HEK293 (cell line): ENCODE results near the gene TLCD4.

ENCODE experiments used
- CTCF ChIA-PET: fragments of 350-600 bp; formaldehyde crosslinking; extraction: SDS; loops from one replicate; lab custom pipeline; 2021; ENCODE audit warnings: antibody characterized with exemption; lab: Yijun Ruan, JAX
- POLR2A ChIA-PET: fragments of 300-600 bp; formaldehyde crosslinking; extraction: SDS; loops from one replicate; lab custom pipeline; 2020; ENCODE audit warnings: antibody characterized with exemption, inconsistent platforms; lab: Yijun Ruan, JAX
- H3K27ac ChIP-seq: fragments of 200-500 bp; sonication (Bioruptor generic); 2 replicates; pipeline ENCODE4 v1.5.1; 2014; ENCODE audit warnings: low read depth, low read length, control low read depth, inconsistent platforms; ENCODE audit errors: extremely low read depth
- H3K36me3 ChIP-seq, 2 experiments: fragments of 200-500 bp in 1 of 2; sonication (Bioruptor generic) in 1 of 2; 1 replicate in 1 of 2; 2 replicates in 1 of 2; pipeline ENCODE4 v1.5.1; 2014 to 2017; ENCODE audit warnings: inconsistent platforms in 2 of 2, low read length in 2 of 2; ENCODE audit not compliant: control insufficient read depth in 2 of 2, insufficient read depth in 1 of 2
- H3K4me1 ChIP-seq: fragments of 200-500 bp; sonication (Bioruptor generic); 2 replicates; pipeline ENCODE4 v1.5.1; 2014; ENCODE audit warnings: mild to moderate bottlenecking, low read length, inconsistent platforms; ENCODE audit not compliant: control insufficient read depth, insufficient read depth
- H3K4me3 ChIP-seq: 2 replicates; pipeline ENCODE4 v1.5.1; 2011; ENCODE audit warnings: low read depth, mild to moderate bottlenecking, control low read depth, low read length, moderate library complexity
- H3K9me3 ChIP-seq: fragments of 200-500 bp; sonication (Bioruptor generic); 2 replicates; pipeline ENCODE4 v1.5.1; 2014; ENCODE audit warnings: low read depth, low read length, inconsistent platforms; ENCODE audit not compliant: control insufficient read depth, insufficient read depth
- EGR2 ChIP-seq: fragments of 450-650 bp; formaldehyde crosslinking; IDR thresholded peaks from 2 replicates; pipeline ENCODE4 v1.5.1; 2016; ENCODE audit warnings: low read depth, missing biosample characterization, missing genetic modification characterization
- KLF10 ChIP-seq: fragments of 450-650 bp; IDR thresholded peaks from 2 replicates; pipeline ENCODE4 v1.5.1; 2018; ENCODE audit warnings: missing biosample characterization, mild to moderate bottlenecking, missing genetic modification characterization
- KLF8 ChIP-seq: fragments of 450-650 bp; formaldehyde crosslinking; IDR thresholded peaks from 2 replicates; pipeline ENCODE4 v1.5.1; 2016; ENCODE audit warnings: missing biosample characterization, missing genetic modification characterization
- KLF9 ChIP-seq: fragments of 450-650 bp; formaldehyde crosslinking; IDR thresholded peaks from 2 replicates; pipeline ENCODE4 v1.5.1; 2016; ENCODE audit warnings: missing biosample characterization, missing genetic modification characterization, low read depth
- OSR2 ChIP-seq: fragments of 450-650 bp; formaldehyde crosslinking; IDR thresholded peaks from 2 replicates; pipeline ENCODE4 v1.5.1; 2016; ENCODE audit warnings: missing biosample characterization, missing genetic modification characterization
- SALL2 ChIP-seq: fragments of 450-650 bp; formaldehyde crosslinking; IDR thresholded peaks from 2 replicates; pipeline ENCODE4 v1.5.0; 2017; ENCODE audit warnings: missing biosample characterization, mild to moderate bottlenecking, missing genetic modification characterization, borderline replicate concordance
- SCRT1 ChIP-seq: fragments of 450-650 bp; formaldehyde crosslinking; IDR thresholded peaks from 2 replicates; pipeline ENCODE4 v1.5.1; 2016; ENCODE audit warnings: missing biosample characterization, missing genetic modification characterization, borderline replicate concordance
- SCRT2 ChIP-seq: fragments of 450-650 bp; formaldehyde crosslinking; IDR thresholded peaks from 2 replicates; pipeline ENCODE4 v1.5.1; 2016; ENCODE audit warnings: missing biosample characterization, missing genetic modification characterization
- YY2 ChIP-seq: fragments of 450-650 bp; formaldehyde crosslinking; IDR thresholded peaks from 2 replicates; pipeline ENCODE4 v1.5.1; 2016; ENCODE audit warnings: missing biosample characterization, missing genetic modification characterization
- ZBTB48 ChIP-seq: fragments of 450-650 bp; formaldehyde crosslinking; IDR thresholded peaks from 2 replicates; pipeline ENCODE4 v1.5.1; 2016; ENCODE audit warnings: missing biosample characterization, missing genetic modification characterization
- ZFHX2 ChIP-seq: fragments of 450-650 bp; formaldehyde crosslinking; conservative IDR thresholded peaks from 2 replicates; pipeline ENCODE4 v1.5.1; 2016; ENCODE audit warnings: missing biosample characterization, missing genetic modification characterization
- ZFP3 ChIP-seq: fragments of 450-650 bp; formaldehyde crosslinking; IDR thresholded peaks from 2 replicates; pipeline ENCODE4 v1.5.1; 2016; ENCODE audit warnings: low read depth, missing biosample characterization, missing genetic modification characterization
- ZFP69B ChIP-seq: fragments of 450-650 bp; formaldehyde crosslinking; IDR thresholded peaks from 2 replicates; pipeline ENCODE4 v1.5.1; 2016; ENCODE audit warnings: missing biosample characterization, missing genetic modification characterization
- ZNF274 ChIP-seq, 2 experiments: fragments of 200-500 bp in 1 of 2; fragments of 450-650 bp in 1 of 2; sonication (Bioruptor generic) in 1 of 2; formaldehyde crosslinking in 1 of 2; IDR thresholded peaks; 2 replicates each; pipeline versions ENCODE4 v1.5.1 to v1.6.1; 2014 to 2016; ENCODE audit warnings: borderline replicate concordance in 1 of 2, inconsistent platforms in 1 of 2, low read length in 1 of 2, missing biosample characterization in 1 of 2, missing genetic modification characterization in 1 of 2
- ZNF423 ChIP-seq: fragments of 450-650 bp; formaldehyde crosslinking; IDR thresholded peaks from 2 replicates; pipeline ENCODE4 v1.5.1; 2016; ENCODE audit warnings: missing biosample characterization, missing genetic modification characterization
- ZNF473 ChIP-seq: fragments of 450-650 bp; formaldehyde crosslinking; IDR thresholded peaks from 2 replicates; pipeline ENCODE4 v1.5.1; 2017; ENCODE audit warnings: missing biosample characterization, missing genetic modification characterization
- ZNF529 ChIP-seq: fragments of 450-650 bp; formaldehyde crosslinking; IDR thresholded peaks from 2 replicates; pipeline ENCODE4 v1.5.1; 2017; ENCODE audit warnings: missing genetic modification characterization, missing biosample characterization; ENCODE audit not compliant: insufficient replicate concordance
- ZNF561 ChIP-seq: fragments of 450-650 bp; IDR thresholded peaks from 2 replicates; pipeline ENCODE4 v1.5.1; 2018; ENCODE audit warnings: missing biosample characterization, missing genetic modification characterization, borderline replicate concordance
- ZNF843 ChIP-seq: fragments of 450-650 bp; formaldehyde crosslinking; IDR thresholded peaks from 2 replicates; pipeline ENCODE4 v1.5.1; 2016; ENCODE audit warnings: missing biosample characterization, missing genetic modification characterization
- TF ChIP-seq, protein P1 (sequence below): fragments of 450-650 bp; formaldehyde crosslinking; IDR thresholded peaks from 2 replicates; pipeline ENCODE4 v1.5.1; 2016; ENCODE audit warnings: missing biosample characterization, missing genetic modification characterization
- TF ChIP-seq, protein P2 (sequence below): fragments of 450-650 bp; formaldehyde crosslinking; IDR thresholded peaks from 2 replicates; pipeline ENCODE4 v1.5.1; 2017; ENCODE audit warnings: missing biosample characterization, missing genetic modification characterization
- TF ChIP-seq, protein P3 (sequence below): fragments of 450-650 bp; formaldehyde crosslinking; IDR thresholded peaks from 2 replicates; pipeline ENCODE4 v1.5.1; 2016; ENCODE audit warnings: missing biosample characterization, missing genetic modification characterization

Gene TLCD4

DNA sequence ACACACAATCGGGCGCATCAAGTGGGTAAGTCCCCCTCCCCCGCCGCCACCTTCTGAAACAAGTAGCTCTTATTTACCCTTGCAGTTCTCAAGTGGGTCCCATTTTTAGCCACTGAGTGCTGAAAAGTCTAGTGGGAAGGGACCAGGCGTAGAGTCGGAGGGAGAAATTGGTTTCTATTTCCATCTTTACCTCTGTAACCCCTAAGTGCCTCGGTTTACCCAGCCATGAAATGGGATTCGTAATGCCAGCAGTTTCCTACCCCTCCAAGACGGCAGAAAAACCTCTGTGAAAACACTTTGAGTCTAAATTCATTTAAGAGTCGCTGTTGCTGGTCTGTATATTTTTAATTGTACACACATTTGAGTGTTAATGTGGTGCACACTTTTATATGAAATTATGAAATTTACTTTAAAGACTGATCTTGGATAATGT lies 928 bp downstream of the TLCD4 start:
- H3K4me1 ChIP-seq: no peaks in the 10 kb centered on the region
- H3K27ac ChIP-seq: peak overlapping the region; percentile 84; the same call in 1 of the 2 replicates
- POLR2A ChIA-PET: interaction anchor here (0.6 to 2.8 kb wide), 6 partner anchors 9 to 131 kb away, joined by 3 to 21 read pairs (median 4); partner anchors contain the start of genes ALG14 and RWDD3
- no peaks in the 10 kb centered on the region for H3K36me3 ChIP-seq
- peak overlapping the region; percentile 73 for H3K4me3 ChIP-seq
- TF ChIP-seq KLF10 (tag by site-specific recombination) (0 out of 2 replicates have a peak, but pooled peaks have one; percentile 22), ZFHX2 (peak; percentile 48; the same call in 1 of the 2 replicates), ZFP3 (tag by site-specific recombination) (no peak), ZFP69B (peak; percentile 28; the same call in 1 of the 2 replicates), ZNF423 (tag by site-specific recombination) (no peak), ZBTB48 (peak; percentile 23; the same call in 1 of the 2 replicates), ZNF561 (tag by site-specific recombination) (no peak), YY2 (tag by site-specific recombination) (no peak), ZNF473 (tag by site-specific recombination) (no peak), KLF8 (tag by site-specific recombination) (0 out of 2 replicates have a peak, but pooled peaks have one; percentile 9), SCRT1 (tag by site-specific recombination) (peak; percentile 50; the same call in 1 of the 2 replicates), EGR2 (tag by site-specific recombination) (peak; percentile 39; the same call in 1 of the 2 replicates), ZNF274 (IDR thresholded peaks at IDR 0.05; ENCODE audit: low read length) (no peak), ZNF274 (tag by site-specific recombination; IDR thresholded peaks at IDR 0.05; ENCODE audit: borderline replicate concordance) (no peak), OSR2 (tag by site-specific recombination) (peak; percentile 24; the same call in 1 of the 2 replicates), SCRT2 (tag by site-specific recombination) (peak; percentile 81), KLF9 (no peak)
- TF ChIP-seq, protein P1, sequence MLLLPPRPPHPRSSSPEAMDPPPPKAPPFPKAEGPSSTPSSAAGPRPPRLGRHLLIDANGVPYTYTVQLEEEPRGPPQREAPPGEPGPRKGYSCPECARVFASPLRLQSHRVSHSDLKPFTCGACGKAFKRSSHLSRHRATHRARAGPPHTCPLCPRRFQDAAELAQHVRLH (tag by site-specific recombination): peak; percentile 67; the same call in 1 of the 2 replicates
- TF ChIP-seq, protein P2, sequence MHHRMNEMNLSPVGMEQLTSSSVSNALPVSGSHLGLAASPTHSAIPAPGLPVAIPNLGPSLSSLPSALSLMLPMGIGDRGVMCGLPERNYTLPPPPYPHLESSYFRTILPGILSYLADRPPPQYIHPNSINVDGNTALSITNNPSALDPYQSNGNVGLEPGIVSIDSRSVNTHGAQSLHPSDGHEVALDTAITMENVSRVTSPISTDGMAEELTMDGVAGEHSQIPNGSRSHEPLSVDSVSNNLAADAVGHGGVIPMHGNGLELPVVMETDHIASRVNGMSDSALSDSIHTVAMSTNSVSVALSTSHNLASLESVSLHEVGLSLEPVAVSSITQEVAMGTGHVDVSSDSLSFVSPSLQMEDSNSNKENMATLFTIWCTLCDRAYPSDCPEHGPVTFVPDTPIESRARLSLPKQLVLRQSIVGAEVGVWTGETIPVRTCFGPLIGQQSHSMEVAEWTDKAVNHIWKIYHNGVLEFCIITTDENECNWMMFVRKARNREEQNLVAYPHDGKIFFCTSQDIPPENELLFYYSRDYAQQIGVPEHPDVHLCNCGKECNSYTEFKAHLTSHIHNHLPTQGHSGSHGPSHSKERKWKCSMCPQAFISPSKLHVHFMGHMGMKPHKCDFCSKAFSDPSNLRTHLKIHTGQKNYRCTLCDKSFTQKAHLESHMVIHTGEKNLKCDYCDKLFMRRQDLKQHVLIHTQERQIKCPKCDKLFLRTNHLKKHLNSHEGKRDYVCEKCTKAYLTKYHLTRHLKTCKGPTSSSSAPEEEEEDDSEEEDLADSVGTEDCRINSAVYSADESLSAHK (tag by site-specific recombination): peak; percentile 28; the same call in 1 of the 2 replicates
- TF ChIP-seq, protein P3, sequence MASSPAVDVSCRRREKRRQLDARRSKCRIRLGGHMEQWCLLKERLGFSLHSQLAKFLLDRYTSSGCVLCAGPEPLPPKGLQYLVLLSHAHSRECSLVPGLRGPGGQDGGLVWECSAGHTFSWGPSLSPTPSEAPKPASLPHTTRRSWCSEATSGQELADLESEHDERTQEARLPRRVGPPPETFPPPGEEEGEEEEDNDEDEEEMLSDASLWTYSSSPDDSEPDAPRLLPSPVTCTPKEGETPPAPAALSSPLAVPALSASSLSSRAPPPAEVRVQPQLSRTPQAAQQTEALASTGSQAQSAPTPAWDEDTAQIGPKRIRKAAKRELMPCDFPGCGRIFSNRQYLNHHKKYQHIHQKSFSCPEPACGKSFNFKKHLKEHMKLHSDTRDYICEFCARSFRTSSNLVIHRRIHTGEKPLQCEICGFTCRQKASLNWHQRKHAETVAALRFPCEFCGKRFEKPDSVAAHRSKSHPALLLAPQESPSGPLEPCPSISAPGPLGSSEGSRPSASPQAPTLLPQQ: peak; percentile 83
- CTCF ChIA-PET: interaction anchor here (0.7 to 1.7 kb wide), 8 partner anchors 10 to 116 kb away, joined by 3 to 7 read pairs (median 4); partner anchors contain the start of gene RWDD3
- no peaks in the 10 kb centered on the region for H3K9me3 ChIP-seq

DNA sequence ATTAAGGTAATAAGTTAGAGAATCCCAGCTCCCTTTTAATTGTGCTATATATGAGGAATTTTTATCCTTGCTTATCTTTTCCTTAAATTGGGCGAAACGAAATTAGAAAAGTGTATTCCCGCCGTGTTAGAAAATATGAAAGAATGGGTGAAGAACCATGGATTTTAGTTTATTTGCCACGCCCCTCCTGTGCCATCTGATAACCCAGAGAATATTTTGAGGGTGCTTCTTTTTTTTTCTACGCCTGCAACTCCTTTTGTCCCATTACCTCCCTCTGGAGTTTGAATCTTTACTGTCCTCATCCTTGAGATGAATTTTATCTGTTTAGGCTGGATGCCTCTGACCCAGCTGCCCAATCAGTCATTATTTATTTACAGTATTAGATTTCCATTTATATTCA lies 1.6 kb downstream of the TLCD4 start:
- no peak for TF ChIP-seq ZNF843 (tag by site-specific recombination)
- no peak for TF ChIP-seq SALL2 (tag by site-specific recombination)
- no peak for TF ChIP-seq OSR2 (tag by site-specific recombination)
- no peak for TF ChIP-seq ZNF529 (tag by site-specific recombination)
- TF ChIP-seq SCRT1 (tag by site-specific recombination): no peak
- Histone ChIP-seq H3K9me3 (no peaks in the 10 kb centered on the region), H3K4me1 (no peaks in the 10 kb centered on the region), H3K4me3 (peak overlapping the region; percentile 12; the same call in 1 of the 2 replicates), H3K27ac (no peak overlapping the region), H3K36me3 (no peaks in the 10 kb centered on the region)
- POLR2A ChIA-PET: interaction anchor here (1.8 kb wide), 1 partner anchor 115 kb away, joined by 5 read pairs; no protein-coding TSS in a partner anchor
- CTCF ChIA-PET: interaction anchor here (1.0 to 1.7 kb wide), 4 partner anchors 9 to 115 kb away, joined by 4 to 7 read pairs (median 4); partner anchors contain the start of gene RWDD3
